H1 (cell line): ENCODE results near the gene DNAJB8.

ENCODE experiments used
- POLR2AphosphoS5 ChIP-seq: IDR thresholded peaks from 2 replicates; pipeline ENCODE4 v1.6.1; 2011; ENCODE audit warnings: low read depth, low read length
- RFX5 ChIP-seq: IDR thresholded peaks from 2 replicates; pipeline ENCODE4 v1.6.1; 2011; ENCODE audit warnings: low read depth, low read length, improper control_type of control experiment, borderline replicate concordance
- SRF ChIP-seq: IDR thresholded peaks from 2 replicates; pipeline ENCODE4 v1.6.1; 2011; ENCODE audit warnings: mild to moderate bottlenecking, low read depth, low read length, moderate library complexity
- TCF12 ChIP-seq: IDR thresholded peaks from 2 replicates; pipeline ENCODE4 v1.6.1; 2011; ENCODE audit warnings: low read depth, mild to moderate bottlenecking, low read length
- TF ChIP-seq, protein P1 (sequence below), 3 experiments: IDR thresholded peaks; 1 replicate in 2 of 3; 2 replicates in 1 of 3; pipeline versions ENCODE4 v1.5.1 to v1.6.1; 2011; ENCODE audit warnings: low read length in 3 of 3, mild to moderate bottlenecking in 3 of 3, inconsistent platforms in 2 of 3, low read depth in 1 of 3, moderate library complexity in 1 of 3; ENCODE audit not compliant: insufficient read depth in 1 of 3; ENCODE audit errors: control extremely low read depth in 1 of 3
- TF ChIP-seq, protein P2 (sequence below): IDR thresholded peaks from 2 replicates; pipeline ENCODE4 v1.6.1; 2011; ENCODE audit warnings: low read depth, mild to moderate bottlenecking, low read length; ENCODE audit not compliant: insufficient read depth

DNA sequence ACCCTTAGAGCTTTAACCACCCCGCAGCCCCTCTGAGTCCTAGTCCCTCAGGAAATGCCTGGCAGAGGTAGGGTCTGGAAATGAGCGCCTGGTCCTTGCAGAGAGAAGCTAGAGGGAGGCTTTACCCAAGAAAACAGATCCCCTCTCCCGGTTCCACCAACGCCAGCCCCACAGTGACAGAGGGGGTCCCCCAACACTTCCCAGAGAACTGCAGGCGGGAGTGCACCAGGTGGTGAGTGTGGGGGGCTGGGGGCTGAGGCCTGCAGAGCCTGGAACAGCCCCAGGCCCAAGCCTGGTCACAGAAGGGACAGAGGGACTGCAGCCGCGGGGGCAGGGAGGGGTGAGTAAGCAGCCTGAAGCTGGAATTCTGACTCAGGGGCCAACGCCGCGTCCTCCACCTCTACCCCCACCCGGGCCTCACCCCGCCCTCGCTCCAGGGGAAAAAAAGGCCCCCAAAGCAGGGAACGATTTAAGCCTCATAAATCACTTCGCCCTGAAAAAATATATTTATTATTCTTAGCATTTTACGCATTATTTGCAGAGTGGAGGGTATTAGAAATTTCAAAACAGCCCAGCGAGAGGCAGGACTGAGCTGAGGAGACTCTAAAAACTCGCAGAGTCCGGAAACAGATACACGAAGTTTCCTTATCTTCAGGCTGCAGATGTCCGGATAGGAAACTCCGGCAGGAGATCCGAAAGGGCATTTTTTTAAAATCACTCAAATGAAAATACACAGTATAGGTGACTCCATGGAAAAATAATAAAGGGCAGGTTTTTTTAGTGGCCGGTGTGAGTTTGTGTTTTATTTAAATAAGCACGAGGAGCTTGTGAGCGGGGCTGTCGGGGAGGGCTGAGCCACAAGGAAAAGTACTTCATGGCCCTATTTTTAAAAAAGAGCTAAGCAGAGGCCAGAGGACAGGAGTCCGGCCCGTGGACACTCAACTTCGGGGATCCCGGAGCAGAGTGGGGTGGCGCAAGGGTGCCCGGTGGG is 16.3 kb upstream of the DNAJB8 start:
- TF ChIP-seq, protein P1, sequence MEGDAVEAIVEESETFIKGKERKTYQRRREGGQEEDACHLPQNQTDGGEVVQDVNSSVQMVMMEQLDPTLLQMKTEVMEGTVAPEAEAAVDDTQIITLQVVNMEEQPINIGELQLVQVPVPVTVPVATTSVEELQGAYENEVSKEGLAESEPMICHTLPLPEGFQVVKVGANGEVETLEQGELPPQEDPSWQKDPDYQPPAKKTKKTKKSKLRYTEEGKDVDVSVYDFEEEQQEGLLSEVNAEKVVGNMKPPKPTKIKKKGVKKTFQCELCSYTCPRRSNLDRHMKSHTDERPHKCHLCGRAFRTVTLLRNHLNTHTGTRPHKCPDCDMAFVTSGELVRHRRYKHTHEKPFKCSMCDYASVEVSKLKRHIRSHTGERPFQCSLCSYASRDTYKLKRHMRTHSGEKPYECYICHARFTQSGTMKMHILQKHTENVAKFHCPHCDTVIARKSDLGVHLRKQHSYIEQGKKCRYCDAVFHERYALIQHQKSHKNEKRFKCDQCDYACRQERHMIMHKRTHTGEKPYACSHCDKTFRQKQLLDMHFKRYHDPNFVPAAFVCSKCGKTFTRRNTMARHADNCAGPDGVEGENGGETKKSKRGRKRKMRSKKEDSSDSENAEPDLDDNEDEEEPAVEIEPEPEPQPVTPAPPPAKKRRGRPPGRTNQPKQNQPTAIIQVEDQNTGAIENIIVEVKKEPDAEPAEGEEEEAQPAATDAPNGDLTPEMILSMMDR (IDR thresholded peaks at IDR 0.05; ENCODE audit: control extremely low read depth in 1 of 3, insufficient read depth in 1 of 3, low read depth in 1 of 3, low read length in 3 of 3): no peak
- TF ChIP-seq POLR2AphosphoS5 (no peak), RFX5 (no peak), SRF (no peak), TCF12 (no peak)
- TF ChIP-seq, protein P2, sequence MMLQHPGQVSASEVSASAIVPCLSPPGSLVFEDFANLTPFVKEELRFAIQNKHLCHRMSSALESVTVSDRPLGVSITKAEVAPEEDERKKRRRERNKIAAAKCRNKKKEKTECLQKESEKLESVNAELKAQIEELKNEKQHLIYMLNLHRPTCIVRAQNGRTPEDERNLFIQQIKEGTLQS: no peak
